BLaER1 treated with 17β-estradiol and CSF1 and Interleukin-3, amounts not matched to agents 10 nM and 100 nM (cell line): ENCODE data around the gene CAGE1.
A peak's percentile ranks its signal among the peaks of the same experiment; 100 is the strongest.
"Not testable (repeated sequence)": the region's sequence is repeated elsewhere in the genome, so short reads cannot be mapped to it uniquely, and the experiment has no call there.

Experiments used
- H3K27ac ChIP-seq, 11 experiments: shearing (Covaris generic); formaldehyde crosslinking; 2 replicates each; pipeline ENCODE4 v1.8.1; 2022
- H3K27me3 ChIP-seq, 11 experiments: shearing (Covaris generic); formaldehyde crosslinking; 2 replicates each; pipeline ENCODE4 v1.8.1; 2022
- H3K36me3 ChIP-seq, 11 experiments: shearing (Covaris generic); formaldehyde crosslinking; 2 replicates each; pipeline ENCODE4 v1.8.1; 2022
- H3K4me1 ChIP-seq, 10 experiments: shearing (Covaris generic); formaldehyde crosslinking; 2 replicates each; pipeline ENCODE4 v1.8.1; 2022
- H3K4me2 ChIP-seq, 11 experiments: shearing (Covaris generic); formaldehyde crosslinking; 2 replicates each; pipeline ENCODE4 v1.8.1; 2022
- H3K4me3 ChIP-seq, 10 experiments: shearing (Covaris generic); formaldehyde crosslinking; 2 replicates each; pipeline ENCODE4 v1.8.1; 2022
- H3K9ac ChIP-seq, 11 experiments: shearing (Covaris generic); formaldehyde crosslinking; 2 replicates each; pipeline ENCODE4 v1.8.1; 2022
- H3K9me3 ChIP-seq, 11 experiments: shearing (Covaris generic); formaldehyde crosslinking; replicated peaks in 1 of 11; 2 replicates each; pipeline ENCODE4 v1.8.1; 2022
- H4K20me1 ChIP-seq, 11 experiments: shearing (Covaris generic); formaldehyde crosslinking; 2 replicates each; pipeline ENCODE4 v1.8.1; 2022
- Cebpa-rat ChIP-seq, 11 experiments: shearing (Covaris generic); IDR thresholded peaks; 2 replicates each; pipeline ENCODE4 v1.8.1; 2022

CAGE1 gene

GRCh38 chr6:7316658-7317533 lies 72.6 kb downstream of the CAGE1 start:
- H3K9me3 ChIP-seq, result peaks cover 0 to 15% (median 10%) of the 10 kb centered on the region in 11 experiments; a peak in 14 of 22 replicates

GRCh38 chr6:7315948-7316365 lies 73.6 kb downstream of the CAGE1 start:
- Histone ChIP-seq H3K9me3 (peaks cover 0 to 15% (median 10%) of the 10 kb centered on the region in 11 experiments; a peak in 14 of 22 replicates), H3K27ac (0 out of 22 replicates have a peak overlapping the region, but pooled peaks of 1 of the 11 experiments have one; percentile 8)
- TF ChIP-seq Cebpa-rat (IDR thresholded peaks at IDR 0.05), result no peak

More at GRCh38 chr6:7316658-7317533, 72.6 kb downstream of the CAGE1 start:
- Histone ChIP-seq H3K9ac (no peak overlapping the region), H3K4me2 (no peak overlapping the region), H3K4me3 (no peak overlapping the region), H4K20me1 (peaks cover 0 to 9% (median 8%) of the 10 kb centered on the region in 11 experiments; a peak in 10 of 22 replicates), H3K36me3 (no peaks in the 10 kb centered on the region), H3K27ac (no peak overlapping the region), H3K4me1 (peaks cover 13 to 25% (median 21%) of the 10 kb centered on the region in 10 experiments), H3K27me3 (no peaks in the 10 kb centered on the region)
- no peak for TF ChIP-seq Cebpa-rat (IDR thresholded peaks at IDR 0.05)

GRCh38 chr6:7315087-7315947 lies 74.2 kb downstream of the CAGE1 start:
- Histone ChIP-seq H3K9me3 (peaks cover 0 to 15% (median 10%) of the 10 kb centered on the region in 11 experiments; a peak in 14 of 22 replicates), H4K20me1 (peaks cover 6 to 25% (median 21%) of the 10 kb centered on the region in 11 experiments; a peak in 17 of 22 replicates), H3K9ac (0 out of 22 replicates have a peak overlapping the region, but pooled peaks of 1 of the 11 experiments have one; percentile 35), H3K4me1 (peaks cover 27 to 40% (median 33%) of the 10 kb centered on the region in 10 experiments), H3K27ac (peak overlapping the region in 2 of 11 experiments; percentile 8 to 92; a peak in 2 of 22 replicates), H3K4me2 (peak overlapping the region in 8 of 11 experiments; percentile 74 to 94 (median 85); a peak in 13 of 22 replicates), H3K36me3 (peaks cover 0 to 10% (median 5%) of the 10 kb centered on the region in 11 experiments; a peak in 14 of 22 replicates)
- not testable (repeated sequence) for H3K27me3 ChIP-seq, H3K4me3 ChIP-seq

More at GRCh38 chr6:7315948-7316365, 73.6 kb downstream of the CAGE1 start:
- no peak overlapping the region for H3K4me2 ChIP-seq
- H4K20me1 ChIP-seq, result peaks cover 2 to 18% (median 15%) of the 10 kb centered on the region in 11 experiments; a peak in 15 of 22 replicates
- no peak overlapping the region for H3K9ac ChIP-seq
- H3K36me3 ChIP-seq, result peaks cover 0 to 4% (median 0%) of the 10 kb centered on the region in 11 experiments; a peak in 4 of 22 replicates
- no peaks in the 10 kb centered on the region for H3K27me3 ChIP-seq
- H3K4me1 ChIP-seq, result peaks cover 20 to 34% (median 28%) of the 10 kb centered on the region in 10 experiments
- no peak overlapping the region for H3K4me3 ChIP-seq

DNA sequence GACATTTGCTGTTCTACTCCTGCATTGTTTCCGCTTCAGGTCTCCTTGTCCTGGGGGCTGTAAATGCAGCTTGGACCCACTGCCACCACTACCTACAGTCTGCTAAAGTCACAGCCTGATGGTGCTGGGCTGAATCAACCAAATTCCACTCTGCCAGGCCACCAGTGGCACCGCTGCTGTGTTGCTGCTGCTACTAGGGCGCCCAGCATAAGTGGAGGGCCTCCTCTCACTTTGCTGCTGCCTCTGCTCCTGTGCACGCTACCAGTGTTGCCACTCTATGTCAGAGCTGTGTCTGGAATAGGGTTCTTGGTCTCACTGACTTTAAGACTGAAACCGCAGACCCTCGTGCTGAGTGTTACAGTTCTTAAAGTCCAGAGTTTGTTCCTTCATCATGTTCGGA lies 75.1 kb downstream of the CAGE1 start:
- Histone ChIP-seq H3K27ac (peak overlapping the region in 5 of 11 experiments; percentile 88 to 93 (median 93); a peak in 7 of 22 replicates), H3K4me3 (no peak overlapping the region), H3K4me2 (peak overlapping the region; percentile 74 to 94 (median 87)), H3K27me3 (no peaks in the 10 kb centered on the region), H3K36me3 (peaks cover 8 to 19% (median 14%) of the 10 kb centered on the region in 11 experiments), H3K9ac (peak overlapping the region in 7 of 11 experiments; percentile 24 to 97 (median 93); a peak in 9 of 22 replicates), H3K9me3 (peaks cover 0 to 15% (median 11%) of the 10 kb centered on the region in 11 experiments; a peak in 14 of 22 replicates), H3K4me1 (peaks cover 32 to 45% (median 36%) of the 10 kb centered on the region in 10 experiments), H4K20me1 (peaks cover 6 to 33% (median 27%) of the 10 kb centered on the region in 11 experiments; a peak in 18 of 22 replicates)
- no peak for TF ChIP-seq Cebpa-rat (IDR thresholded peaks at IDR 0.05)

GRCh38 chr6:7313505-7314165 lies 75.9 kb downstream of the CAGE1 start:
- Histone ChIP-seq H3K9ac (peak overlapping the region; percentile 87 to 98 (median 93)), H3K4me3 (peak overlapping the region; percentile 93 to 100 (median 98)), H4K20me1 (peaks cover 14 to 41% (median 31%) of the 10 kb centered on the region in 11 experiments; a peak in 19 of 22 replicates), H3K36me3 (peaks cover 16 to 27% (median 21%) of the 10 kb centered on the region in 11 experiments), H3K27me3 (no peaks in the 10 kb centered on the region), H3K4me1 (peaks cover 39 to 50% (median 44%) of the 10 kb centered on the region in 10 experiments), H3K4me2 (peak overlapping the region; percentile 74 to 94 (median 87)), H3K27ac (peak overlapping the region; percentile 77 to 95 (median 92)), H3K9me3 (peaks cover 0 to 15% (median 11%) of the 10 kb centered on the region in 11 experiments; a peak in 14 of 22 replicates)
- TF ChIP-seq Cebpa-rat (IDR thresholded peaks at IDR 0.05), result no peak

- Histone ChIP-seq H3K4me3 (peak within 1 kb of the TSS; percentile 93 to 100 (median 98)), H3K27ac (peak within 1 kb of the TSS; percentile 77 to 95 (median 92)), H3K27me3 (no peaks in the 10 kb centered on the region), H3K36me3 (peaks cover 24 to 35% (median 29%) of the 10 kb centered on the region in 11 experiments), H3K4me1 (peaks cover 42 to 54% (median 51%) of the 10 kb centered on the region in 10 experiments), H4K20me1 (peaks cover 19 to 48% (median 37%) of the 10 kb centered on the region in 11 experiments; a peak in 19 of 22 replicates), H3K9ac (peak within 1 kb of the TSS; percentile 87 to 98 (median 93)), H3K4me2 (peak within 1 kb of the TSS; percentile 84 to 95 (median 88)), H3K9me3 (peaks cover 0 to 15% (median 11%) of the 10 kb centered on the region in 11 experiments; a peak in 14 of 22 replicates)
- no peak for TF ChIP-seq Cebpa-rat (IDR thresholded peaks at IDR 0.05)
Measured at GRCh38 chr6:7312616-7313504, 76.7 kb downstream of the CAGE1 start, which contains the start of gene SSR1. Gene SSR1, minus strand, starts transcription at chr6:7313199. Its CDS starts 79 bp downstream, at chr6:7313120.
